Left lung (tissue), 10 donors: Measurements from ENCODE around the gene PLA2G5. TPM values are rescaled to one million over a fixed set of nuclear protein-coding genes. Genes with fewer than 3 reads are reported as not detected.

ENCODE experiments used
- ATAC-seq: fragments of 200-7000 bp; cut with Tn5 transposase; one replicate; pipeline ENCODE4 v1.9.1; 2020; ENCODE audit warnings: moderate library complexity
- DNase-seq, 4 donors: peaks; one replicate each; pipeline ENCODE4 v3.0.0-alpha.2; 2013 to 2020
- H3K27ac ChIP-seq, 2 donors: fragments of 200-600 bp; sonication (generic) in 1 of 2; one replicate each; pipeline versions ENCODE4 v1.5.0 to v1.8.0; 2020 to 2021
- H3K27me3 ChIP-seq, 2 donors: fragments of 200-600 bp; sonication (generic) in 1 of 2; one replicate each; pipeline versions ENCODE4 v1.5.0 to v1.8.0; 2020 to 2021
- H3K36me3 ChIP-seq, 2 donors: fragments of 200-600 bp; sonication (generic) in 1 of 2; one replicate each; pipeline versions ENCODE4 v1.5.0 to v1.8.0; 2020 to 2021
- H3K4me1 ChIP-seq, 2 donors: fragments of 200-600 bp; one replicate each; pipeline ENCODE4 v1.8.0; 2021
- H3K4me3 ChIP-seq, 2 donors: fragments of 200-600 bp; sonication (generic) in 1 of 2; one replicate each; pipeline versions ENCODE4 v1.5.0 to v1.8.0; 2020 to 2021; ENCODE audit warnings: mild to moderate bottlenecking in 1 of 2
- H3K9me3 ChIP-seq, 2 donors: fragments of 200-600 bp; sonication (generic) in 1 of 2; one replicate each; pipeline versions ENCODE4 v1.5.0 to v1.8.0; 2020 to 2021
- CTCF ChIP-seq, 2 donors: fragments of 200-600 bp; sonication (generic) in 1 of 2; IDR thresholded peaks; one replicate each; pipeline versions ENCODE4 v1.5.0 to v1.8.0; 2021; ENCODE audit warnings: antibody characterized with exemption in 2 of 2
- intact Hi-C, 2 donors: fragments of 100-400 bp; cut with DNase I; formaldehyde crosslinking; loops; one replicate each; pipeline versions ENCODE4 v1.11.2 to v1.14.2; 2022
- polyA plus RNA-seq, 6 donors: library from polyadenylated mRNA; unstranded; fragments of 120-200 nt; gene quantifications; one replicate each; pipeline ENCODE4 v1.2.1, GENCODE V29; 2013; ENCODE audit not compliant: insufficient read length in 6 of 6
- total RNA-seq, 2 donors: library from RNA; stranded (reverse); fragmentation: NEBNext Ultra II Directional; extraction: Animal tissue kit (Norgen Biotek cat#: 25700); gene quantifications; one replicate each; pipeline ENCODE4 v1.2.1, GENCODE V29; 2021
- donor health status: DM: no; HTN: yes; CAD: no.
- donor health status: DM: no; HTN: no; CAD: no.

The PLA2G5 gene
- total and polyA plus RNA-seq, 8 donors, result 0.41 to 5.5 (median 0.92) TPM

- no peak overlapping the region for H3K27ac ChIP-seq
- H3K9me3 ChIP-seq, result no peaks in the 10 kb centered on the region
- H3K27me3 ChIP-seq, result peaks cover 0 to 24% of the 10 kb centered on the region in 2 donors
- intact Hi-C loops, result no loop called here
- no peaks in the 10 kb centered on the region for H3K36me3 ChIP-seq
- no peak for TF ChIP-seq CTCF (IDR thresholded peaks at IDR 0.05)
- H3K4me3 ChIP-seq, result no peak overlapping the region
- DNase-seq (no peak), ATAC-seq (peak; percentile 33)
- H3K4me1 ChIP-seq, result peaks cover 0 to 3% of the 10 kb centered on the region in 2 donors
These were observed 10.7 kb downstream of the PLA2G5 start for GRCh38 chr1:20080441-20081352.

DNA sequence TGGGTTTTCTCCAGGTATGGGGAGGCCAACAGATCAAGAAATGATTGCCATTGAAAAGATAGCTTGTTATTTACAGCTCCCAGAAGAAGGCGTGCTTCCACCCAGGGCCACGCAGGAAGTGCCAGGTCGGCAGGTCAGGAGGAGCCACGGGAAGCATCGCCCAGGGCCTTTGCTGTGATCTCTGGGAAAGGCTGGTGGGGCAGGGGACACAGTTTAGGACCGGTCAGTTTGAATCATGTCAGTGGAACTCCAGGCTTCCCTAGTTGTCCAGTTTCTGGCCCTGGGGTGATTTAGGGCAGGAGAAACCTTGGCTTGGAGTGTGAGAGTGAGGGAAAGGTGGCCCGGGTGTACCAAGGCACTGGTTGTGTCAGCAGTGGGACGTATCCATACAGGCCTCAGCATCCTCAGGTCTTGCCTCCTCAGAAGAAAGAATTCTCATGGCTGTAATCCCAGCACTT, 11.4 kb downstream of the PLA2G5 start:
- Histone ChIP-seq H3K4me1 (peaks cover 0 to 3% of the 10 kb centered on the region in 2 donors), H3K9me3 (no peaks in the 10 kb centered on the region), H3K27me3 (peaks cover 0 to 24% of the 10 kb centered on the region in 2 donors), H3K27ac (no peak overlapping the region), H3K36me3 (no peaks in the 10 kb centered on the region), H3K4me3 (no peak overlapping the region)
- no peak for DNase-seq
- no peak for TF ChIP-seq CTCF (IDR thresholded peaks at IDR 0.05)
- ATAC-seq, result no peak
- intact Hi-C loops, result no loop called here

- intact Hi-C loops, result no loop called here
- no peak overlapping the region for H3K27ac ChIP-seq
- no peak overlapping the region for H3K4me3 ChIP-seq
- H3K4me1 ChIP-seq, result peaks cover 0 to 3% of the 10 kb centered on the region in 2 donors
- ATAC-seq (no peak), DNase-seq (no peak)
- peaks cover 0 to 23% of the 10 kb centered on the region in 2 donors for H3K27me3 ChIP-seq
- no peaks in the 10 kb centered on the region for H3K36me3 ChIP-seq
- no peak for TF ChIP-seq CTCF (IDR thresholded peaks at IDR 0.05)
- no peaks in the 10 kb centered on the region for H3K9me3 ChIP-seq
These were observed 12.8 kb downstream of the PLA2G5 start for GRCh38 chr1:20082772-20083171.

DNA sequence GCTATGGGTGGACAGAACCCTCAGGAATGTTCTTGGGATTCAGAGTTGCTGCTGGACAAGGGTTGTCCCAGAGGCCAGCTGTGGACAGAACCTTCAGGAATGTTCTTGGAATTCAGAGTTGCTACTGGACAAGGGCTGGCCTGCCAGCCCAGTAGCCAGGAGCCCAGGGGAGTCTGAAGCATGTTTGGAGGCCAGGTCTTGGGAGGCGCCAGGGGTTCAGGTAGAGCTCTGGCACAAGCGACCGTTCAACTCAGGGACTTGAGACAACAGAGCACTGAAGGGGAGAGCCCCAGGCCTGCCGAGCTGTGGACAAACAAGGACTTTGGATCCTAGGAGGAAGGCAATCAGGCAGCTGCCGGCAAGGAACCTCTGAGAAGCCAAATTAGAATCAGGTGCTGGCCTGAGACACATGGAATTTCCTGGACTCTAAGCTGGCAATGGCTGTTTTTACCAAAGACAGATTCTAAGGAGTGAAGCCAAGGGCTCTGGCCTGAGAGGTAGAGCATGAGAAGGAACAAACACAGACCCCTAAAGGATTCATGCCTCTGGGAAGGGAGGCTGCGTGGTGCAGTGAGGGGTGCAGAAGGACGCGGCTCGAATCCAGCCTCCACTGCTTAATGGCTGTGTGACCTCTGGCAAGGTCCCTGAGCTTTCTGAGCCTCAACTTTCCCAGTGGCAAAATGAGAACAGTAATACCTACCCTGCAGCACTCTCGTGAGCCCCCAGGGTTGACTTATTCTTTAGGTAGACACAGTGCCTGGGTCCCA, 13.4 kb downstream of the PLA2G5 start:
- intact Hi-C loops, result no loop called here
- peaks cover 0 to 19% of the 10 kb centered on the region in 2 donors for H3K27me3 ChIP-seq
- ATAC-seq, result no peak
- no peak overlapping the region for H3K4me3 ChIP-seq
- no peak for DNase-seq
- no peaks in the 10 kb centered on the region for H3K36me3 ChIP-seq
- no peak for TF ChIP-seq CTCF (IDR thresholded peaks at IDR 0.05)
- H3K4me1 ChIP-seq, result peaks cover 0 to 3% of the 10 kb centered on the region in 2 donors
- no peak overlapping the region for H3K27ac ChIP-seq
- H3K9me3 ChIP-seq, result no peaks in the 10 kb centered on the region

DNA sequence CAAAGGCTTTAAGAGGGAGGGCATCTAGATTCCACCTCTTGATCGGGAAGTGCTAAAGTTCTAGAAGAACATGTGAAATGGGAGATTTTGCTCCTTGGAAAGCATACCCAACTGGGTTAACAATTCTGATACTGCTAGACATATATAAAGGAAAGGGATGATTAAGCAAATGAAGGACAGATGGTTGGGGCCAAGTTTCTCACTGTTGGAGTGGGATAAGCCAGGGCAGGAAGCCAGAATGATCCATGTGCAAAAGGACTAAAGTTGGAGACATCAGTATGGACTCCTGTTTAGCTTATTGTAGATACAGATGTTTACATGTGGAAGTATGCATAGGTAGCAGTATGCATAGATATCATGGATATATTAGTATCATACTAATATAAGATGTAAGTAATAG, 16.8 kb downstream of the PLA2G5 start:
- H3K4me1 ChIP-seq, result no peaks in the 10 kb centered on the region
- no peaks in the 10 kb centered on the region for H3K9me3 ChIP-seq
- no peak overlapping the region for H3K4me3 ChIP-seq
- DNase-seq (no peak), ATAC-seq (no peak)
- intact Hi-C loops, result no loop called here
- no peak overlapping the region for H3K27ac ChIP-seq
- no peak for TF ChIP-seq CTCF (IDR thresholded peaks at IDR 0.05)
- H3K36me3 ChIP-seq, result no peaks in the 10 kb centered on the region
- H3K27me3 ChIP-seq, result no peaks in the 10 kb centered on the region
